ENCODE data around the gene SERPINE2.

SERPINE2 gene

GRCh38 chr2:223937535-223937934 lies 101.6 kb downstream of the SERPINE2 start:
- no peak for DNase-seq

GRCh38 chr2:223936862-223937326 lies 102.2 kb downstream of the SERPINE2 start:
- DNase-seq, result peak; percentile 76

GRCh38 chr2:223935459-223936125 lies 103.5 kb downstream of the SERPINE2 start:
- DNase-seq, result no peak

- no peak for DNase-seq
These were observed 104.2 kb downstream of the SERPINE2 start for GRCh38 chr2:223934870-223935269.

GRCh38 chr2:223932816-223933800 lies 106.0 kb downstream of the SERPINE2 start:
- DNase-seq, result no peak

GRCh38 chr2:223930103-223930976 lies 108.7 kb downstream of the SERPINE2 start:
- DNase-seq, result no peak

GRCh38 chr2:223929571-223930102 lies 109.4 kb downstream of the SERPINE2 start:
- DNase-seq, result peak; percentile 70

GRCh38 chr2:223928113-223929006 lies 110.7 kb downstream of the SERPINE2 start:
- DNase-seq, result no peak

- DNase-seq, result no peak
These were observed 114.0 kb downstream of the SERPINE2 start for GRCh38 chr2:223925106-223925505.
